Measurements from ENCODE around the gene LPAR3.

Gene LPAR3

GRCh38 chr1:84899969-84900368 is 7.0 kb upstream of the LPAR3 start:
- Histone ChIP-seq H3K4me1 (ENCODE audit: insufficient read depth, insufficient read length) (no peaks in the 10 kb centered on the region), H3K27me3 (ENCODE audit: insufficient read depth, insufficient read length) (peaks cover 12% of the 10 kb centered on the region), H3K9ac (ENCODE audit: insufficient read length, low read depth) (no peak overlapping the region), H3K36me3 (ENCODE audit: insufficient read depth, insufficient read length, low read length) (no peaks in the 10 kb centered on the region), H3K4me3 (ENCODE audit: insufficient read length, low read depth) (no peak overlapping the region), H3K9me3 (ENCODE audit: insufficient read depth, low read length) (peaks cover 14% of the 10 kb centered on the region; the same call in 1 of the 2 replicates)
- TF ChIP-seq ZNF274 (IDR thresholded peaks at IDR 0.05; ENCODE audit: low read depth, low read length) (no peak), YY1 (IDR thresholded peaks at IDR 0.05; ENCODE audit: insufficient read depth, insufficient read length) (no peak), SUZ12 (IDR thresholded peaks at IDR 0.05; ENCODE audit: extremely low read depth, insufficient read depth, insufficient read length) (no peak)
- no peak for DNase-seq (ENCODE audit: low read depth, low spot score)

GRCh38 chr1:84896279-84896678 is 3.3 kb upstream of the LPAR3 start:
- no peak overlapping the region for H3K4me3 ChIP-seq (ENCODE audit: insufficient read length, low read depth)
- H3K4me1 ChIP-seq (ENCODE audit: insufficient read depth, insufficient read length), result no peaks in the 10 kb centered on the region
- no peaks in the 10 kb centered on the region for H3K9me3 ChIP-seq (ENCODE audit: insufficient read depth, low read length)
- TF ChIP-seq ZNF274 (IDR thresholded peaks at IDR 0.05; ENCODE audit: low read depth, low read length), result no peak
- no peak for DNase-seq (ENCODE audit: low read depth, low spot score)
- H3K27me3 ChIP-seq (ENCODE audit: insufficient read depth, insufficient read length), result peaks cover 30% of the 10 kb centered on the region
- H3K36me3 ChIP-seq (ENCODE audit: insufficient read depth, insufficient read length, low read length), result no peaks in the 10 kb centered on the region
- no peak overlapping the region for H3K9ac ChIP-seq (ENCODE audit: insufficient read length, low read depth)

GRCh38 chr1:84890566-84890965 is 2.4 kb downstream of the LPAR3 start:
- Histone ChIP-seq H3K9ac (ENCODE audit: insufficient read length, low read depth) (no peak overlapping the region), H3K9me3 (ENCODE audit: insufficient read depth, low read length) (no peaks in the 10 kb centered on the region), H3K36me3 (ENCODE audit: insufficient read depth, insufficient read length, low read length) (peaks cover 47% of the 10 kb centered on the region), H3K27me3 (ENCODE audit: insufficient read depth, insufficient read length) (peaks cover 22% of the 10 kb centered on the region), H3K4me1 (ENCODE audit: insufficient read depth, insufficient read length) (no peaks in the 10 kb centered on the region), H3K4me3 (ENCODE audit: insufficient read length, low read depth) (no peak overlapping the region)
- DNase-seq (ENCODE audit: low read depth, low spot score), result no peak
- TF ChIP-seq ZNF274 (IDR thresholded peaks at IDR 0.05; ENCODE audit: low read depth, low read length) (no peak), YY1 (IDR thresholded peaks at IDR 0.05; ENCODE audit: insufficient read depth, insufficient read length) (no peak), SUZ12 (IDR thresholded peaks at IDR 0.05; ENCODE audit: extremely low read depth, insufficient read depth, insufficient read length) (no peak)

GRCh38 chr1:84889437-84889836 is 3.6 kb downstream of the LPAR3 start:
- peaks cover 58% of the 10 kb centered on the region for H3K36me3 ChIP-seq (ENCODE audit: insufficient read depth, insufficient read length, low read length)
- H3K27me3 ChIP-seq (ENCODE audit: insufficient read depth, insufficient read length), result peaks cover 16% of the 10 kb centered on the region
- H3K4me1 ChIP-seq (ENCODE audit: insufficient read depth, insufficient read length), result no peaks in the 10 kb centered on the region
- DNase-seq (ENCODE audit: low read depth, low spot score), result no peak
- H3K9me3 ChIP-seq (ENCODE audit: insufficient read depth, low read length), result no peaks in the 10 kb centered on the region
- no peak for TF ChIP-seq YY1 (IDR thresholded peaks at IDR 0.05; ENCODE audit: insufficient read depth, insufficient read length)
- TF ChIP-seq ZNF274 (IDR thresholded peaks at IDR 0.05; ENCODE audit: low read depth, low read length), result no peak
- TF ChIP-seq SUZ12 (IDR thresholded peaks at IDR 0.05; ENCODE audit: extremely low read depth, insufficient read depth, insufficient read length), result no peak
- H3K9ac ChIP-seq (ENCODE audit: insufficient read length, low read depth), result no peak overlapping the region
- H3K4me3 ChIP-seq (ENCODE audit: insufficient read length, low read depth), result no peak overlapping the region

- H3K9ac ChIP-seq (ENCODE audit: insufficient read length, low read depth), result no peak overlapping the region
- H3K4me3 ChIP-seq (ENCODE audit: insufficient read length, low read depth), result no peak overlapping the region
- TF ChIP-seq SUZ12 (IDR thresholded peaks at IDR 0.05; ENCODE audit: extremely low read depth, insufficient read depth, insufficient read length) (no peak), ZNF274 (IDR thresholded peaks at IDR 0.05; ENCODE audit: low read depth, low read length) (no peak), YY1 (IDR thresholded peaks at IDR 0.05; ENCODE audit: insufficient read depth, insufficient read length) (no peak)
- no peaks in the 10 kb centered on the region for H3K9me3 ChIP-seq (ENCODE audit: insufficient read depth, low read length)
- no peak for DNase-seq (ENCODE audit: low read depth, low spot score)
- H3K27me3 ChIP-seq (ENCODE audit: insufficient read depth, insufficient read length), result peaks cover 11% of the 10 kb centered on the region
- no peaks in the 10 kb centered on the region for H3K4me1 ChIP-seq (ENCODE audit: insufficient read depth, insufficient read length)
- peaks cover 59% of the 10 kb centered on the region for H3K36me3 ChIP-seq (ENCODE audit: insufficient read depth, insufficient read length, low read length)
Measured at GRCh38 chr1:84888753-84889152, 4.3 kb downstream of the LPAR3 start.

- Histone ChIP-seq H3K9me3 (ENCODE audit: insufficient read depth, low read length) (0 out of 2 replicates have a peak, but pooled peaks cover 2% of the 10 kb centered on the region), H3K36me3 (ENCODE audit: insufficient read depth, insufficient read length, low read length) (peaks cover 59% of the 10 kb centered on the region), H3K27me3 (ENCODE audit: insufficient read depth, insufficient read length) (peaks cover 3% of the 10 kb centered on the region), H3K9ac (ENCODE audit: insufficient read length, low read depth) (no peak overlapping the region), H3K4me3 (ENCODE audit: insufficient read length, low read depth) (no peak overlapping the region), H3K4me1 (ENCODE audit: insufficient read depth, insufficient read length) (no peaks in the 10 kb centered on the region)
- TF ChIP-seq SUZ12 (IDR thresholded peaks at IDR 0.05; ENCODE audit: extremely low read depth, insufficient read depth, insufficient read length) (no peak), YY1 (IDR thresholded peaks at IDR 0.05; ENCODE audit: insufficient read depth, insufficient read length) (no peak), ZNF274 (IDR thresholded peaks at IDR 0.05; ENCODE audit: low read depth, low read length) (no peak)
- no peak for DNase-seq (ENCODE audit: low read depth, low spot score)
Measured at GRCh38 chr1:84887261-84887934, 5.6 kb downstream of the LPAR3 start.

- H3K9ac ChIP-seq (ENCODE audit: insufficient read length, low read depth), result no peak overlapping the region
- H3K27me3 ChIP-seq (ENCODE audit: insufficient read depth, insufficient read length), result no peaks in the 10 kb centered on the region
- no peaks in the 10 kb centered on the region for H3K4me1 ChIP-seq (ENCODE audit: insufficient read depth, insufficient read length)
- no peak overlapping the region for H3K4me3 ChIP-seq (ENCODE audit: insufficient read length, low read depth)
- no peak for DNase-seq (ENCODE audit: low read depth, low spot score)
- 0 out of 2 replicates have a peak, but pooled peaks cover 7% of the 10 kb centered on the region for H3K9me3 ChIP-seq (ENCODE audit: insufficient read depth, low read length)
- peaks cover 58% of the 10 kb centered on the region for H3K36me3 ChIP-seq (ENCODE audit: insufficient read depth, insufficient read length, low read length)
- TF ChIP-seq SUZ12 (IDR thresholded peaks at IDR 0.05; ENCODE audit: extremely low read depth, insufficient read depth, insufficient read length) (no peak), ZNF274 (IDR thresholded peaks at IDR 0.05; ENCODE audit: low read depth, low read length) (no peak), YY1 (IDR thresholded peaks at IDR 0.05; ENCODE audit: insufficient read depth, insufficient read length) (no peak)
Measured at GRCh38 chr1:84885469-84885868, 7.5 kb downstream of the LPAR3 start.

All from NT2/D1 (cell line).